ENCODE results near the gene PCED1B. TPM values are rescaled to one million over a fixed set of nuclear protein-coding genes. Genes with fewer than 3 reads are reported as not detected.

Gene PCED1B
- total RNA-seq, 1 experiment from 2014 or later = 22.8 TPM

- Histone ChIP-seq H4K20me1 (ENCODE audit: insufficient read depth, low read depth, low read length) (no peaks in the 10 kb centered on the region), H3K27ac (ENCODE audit: low read length) (no peak overlapping the region), H3K4me3 (ENCODE audit: low read length) (no peak overlapping the region), H3K9me2 (replicated peaks; ENCODE audit: insufficient read depth, low read length) (no peaks in the 10 kb centered on the region), H3K27me3 (ENCODE audit: low read length) (peaks cover 5% of the 10 kb centered on the region; the same call in 1 of the 2 replicates), H3K79me2 (ENCODE audit: low read length) (no peaks in the 10 kb centered on the region), H3K9ac (ENCODE audit: low read length) (no peak overlapping the region), H3K4me2 (ENCODE audit: low read depth, low read length, poor library complexity, severe bottlenecking) (no peak overlapping the region), H3K36me3 (ENCODE audit: insufficient read depth, low read length) (no peaks in the 10 kb centered on the region), H3K9me3 (ENCODE audit: low read length) (no peaks in the 10 kb centered on the region), H3K4me1 (ENCODE audit: low read length) (no peaks in the 10 kb centered on the region; the same call in 1 of the 2 replicates), H2AFZ (ENCODE audit: low read length) (no peak overlapping the region)
- no peak for DNase-seq
These were observed 46.8 kb downstream of the PCED1B start for GRCh38 chr12:47126246-47126645.

GRCh38 chr12:47131011-47131410 is 51.6 kb downstream of the PCED1B start:
- no peak for DNase-seq
- Histone ChIP-seq H3K27me3 (ENCODE audit: low read length) (no peaks in the 10 kb centered on the region), H3K9me3 (ENCODE audit: low read length) (no peaks in the 10 kb centered on the region), H3K4me1 (ENCODE audit: low read length) (no peaks in the 10 kb centered on the region), H3K79me2 (ENCODE audit: low read length) (no peaks in the 10 kb centered on the region), H4K20me1 (ENCODE audit: insufficient read depth, low read depth, low read length) (no peaks in the 10 kb centered on the region), H2AFZ (ENCODE audit: low read length) (no peak overlapping the region), H3K4me3 (ENCODE audit: low read length) (no peak overlapping the region), H3K9ac (ENCODE audit: low read length) (no peak overlapping the region), H3K36me3 (ENCODE audit: insufficient read depth, low read length) (no peaks in the 10 kb centered on the region), H3K27ac (ENCODE audit: low read length) (no peak overlapping the region), H3K9me2 (replicated peaks; ENCODE audit: insufficient read depth, low read length) (no peaks in the 10 kb centered on the region), H3K4me2 (ENCODE audit: low read depth, low read length, poor library complexity, severe bottlenecking) (no peak overlapping the region)

- H3K27ac ChIP-seq (ENCODE audit: low read length) = no peak overlapping the region
- H3K9me2 ChIP-seq (replicated peaks; ENCODE audit: insufficient read depth, low read length) = no peaks in the 10 kb centered on the region
- H2AFZ ChIP-seq (ENCODE audit: low read length) = no peak overlapping the region
- no peaks in the 10 kb centered on the region for H4K20me1 ChIP-seq (ENCODE audit: insufficient read depth, low read depth, low read length)
- H3K9ac ChIP-seq (ENCODE audit: low read length) = no peak overlapping the region
- H3K36me3 ChIP-seq (ENCODE audit: insufficient read depth, low read length) = no peaks in the 10 kb centered on the region
- H3K4me3 ChIP-seq (ENCODE audit: low read length) = no peak overlapping the region
- no peaks in the 10 kb centered on the region for H3K4me1 ChIP-seq (ENCODE audit: low read length)
- no peak for DNase-seq
- H3K9me3 ChIP-seq (ENCODE audit: low read length) = no peaks in the 10 kb centered on the region
- H3K4me2 ChIP-seq (ENCODE audit: low read depth, low read length, poor library complexity, severe bottlenecking) = no peak overlapping the region
- no peaks in the 10 kb centered on the region for H3K79me2 ChIP-seq (ENCODE audit: low read length)
- H3K27me3 ChIP-seq (ENCODE audit: low read length) = no peaks in the 10 kb centered on the region
These were observed 54.6 kb downstream of the PCED1B start for GRCh38 chr12:47134005-47134404.

GRCh38 chr12:47135578-47135977 is 56.2 kb downstream of the PCED1B start:
- no peaks in the 10 kb centered on the region for H3K27me3 ChIP-seq (ENCODE audit: low read length)
- H3K9me2 ChIP-seq (replicated peaks; ENCODE audit: insufficient read depth, low read length) = no peaks in the 10 kb centered on the region
- H3K27ac ChIP-seq (ENCODE audit: low read length) = no peak overlapping the region
- H3K4me1 ChIP-seq (ENCODE audit: low read length) = no peaks in the 10 kb centered on the region
- no peaks in the 10 kb centered on the region for H3K79me2 ChIP-seq (ENCODE audit: low read length)
- no peaks in the 10 kb centered on the region for H3K36me3 ChIP-seq (ENCODE audit: insufficient read depth, low read length)
- H4K20me1 ChIP-seq (ENCODE audit: insufficient read depth, low read depth, low read length) = no peaks in the 10 kb centered on the region
- no peak overlapping the region for H2AFZ ChIP-seq (ENCODE audit: low read length)
- DNase-seq = no peak
- no peak overlapping the region for H3K4me3 ChIP-seq (ENCODE audit: low read length)
- no peaks in the 10 kb centered on the region for H3K9me3 ChIP-seq (ENCODE audit: low read length)
- no peak overlapping the region for H3K9ac ChIP-seq (ENCODE audit: low read length)
- H3K4me2 ChIP-seq (ENCODE audit: low read depth, low read length, poor library complexity, severe bottlenecking) = no peak overlapping the region

GRCh38 chr12:47139000-47139681 is 59.7 kb downstream of the PCED1B start:
- no peaks in the 10 kb centered on the region for H3K9me3 ChIP-seq (ENCODE audit: low read length)
- no peak overlapping the region for H2AFZ ChIP-seq (ENCODE audit: low read length)
- H3K4me2 ChIP-seq (ENCODE audit: low read depth, low read length, poor library complexity, severe bottlenecking) = no peak overlapping the region
- DNase-seq = no peak
- H3K36me3 ChIP-seq (ENCODE audit: insufficient read depth, low read length) = no peaks in the 10 kb centered on the region
- H3K4me3 ChIP-seq (ENCODE audit: low read length) = no peak overlapping the region
- no peak overlapping the region for H3K9ac ChIP-seq (ENCODE audit: low read length)
- no peak overlapping the region for H3K27ac ChIP-seq (ENCODE audit: low read length)
- H3K9me2 ChIP-seq (replicated peaks; ENCODE audit: insufficient read depth, low read length) = no peaks in the 10 kb centered on the region
- no peaks in the 10 kb centered on the region for H3K27me3 ChIP-seq (ENCODE audit: low read length)
- no peaks in the 10 kb centered on the region for H3K79me2 ChIP-seq (ENCODE audit: low read length)
- no peaks in the 10 kb centered on the region for H3K4me1 ChIP-seq (ENCODE audit: low read length)
- no peaks in the 10 kb centered on the region for H4K20me1 ChIP-seq (ENCODE audit: insufficient read depth, low read depth, low read length)

GRCh38 chr12:47141459-47141858 is 62.0 kb downstream of the PCED1B start:
- no peak for DNase-seq
- H3K9me3 ChIP-seq (ENCODE audit: low read length) = no peaks in the 10 kb centered on the region

GRCh38 chr12:47144769-47145168 is 65.3 kb downstream of the PCED1B start:
- DNase-seq = no peak
- Histone ChIP-seq H3K9me2 (replicated peaks; ENCODE audit: insufficient read depth, low read length) (no peaks in the 10 kb centered on the region), H3K4me1 (ENCODE audit: low read length) (no peaks in the 10 kb centered on the region), H3K79me2 (ENCODE audit: low read length) (no peaks in the 10 kb centered on the region), H3K27me3 (ENCODE audit: low read length) (no peaks in the 10 kb centered on the region), H3K9ac (ENCODE audit: low read length) (no peak overlapping the region), H3K4me3 (ENCODE audit: low read length) (no peak overlapping the region), H2AFZ (ENCODE audit: low read length) (no peak overlapping the region), H3K36me3 (ENCODE audit: insufficient read depth, low read length) (no peaks in the 10 kb centered on the region), H4K20me1 (ENCODE audit: insufficient read depth, low read depth, low read length) (no peaks in the 10 kb centered on the region), H3K4me2 (ENCODE audit: low read depth, low read length, poor library complexity, severe bottlenecking) (no peak overlapping the region), H3K9me3 (ENCODE audit: low read length) (no peaks in the 10 kb centered on the region), H3K27ac (ENCODE audit: low read length) (no peak overlapping the region)

More at GRCh38 chr12:47141459-47141858, 62.0 kb downstream of the PCED1B start:
- H3K4me3 ChIP-seq (ENCODE audit: low read length) = no peak overlapping the region
- H4K20me1 ChIP-seq (ENCODE audit: insufficient read depth, low read depth, low read length) = no peaks in the 10 kb centered on the region
- H3K9me2 ChIP-seq (replicated peaks; ENCODE audit: insufficient read depth, low read length) = no peaks in the 10 kb centered on the region
- no peaks in the 10 kb centered on the region for H3K4me1 ChIP-seq (ENCODE audit: low read length)
- H3K9ac ChIP-seq (ENCODE audit: low read length) = no peak overlapping the region
- H3K79me2 ChIP-seq (ENCODE audit: low read length) = no peaks in the 10 kb centered on the region
- H2AFZ ChIP-seq (ENCODE audit: low read length) = no peak overlapping the region
- no peaks in the 10 kb centered on the region for H3K27me3 ChIP-seq (ENCODE audit: low read length)
- H3K36me3 ChIP-seq (ENCODE audit: insufficient read depth, low read length) = no peaks in the 10 kb centered on the region
- H3K27ac ChIP-seq (ENCODE audit: low read length) = no peak overlapping the region
- H3K4me2 ChIP-seq (ENCODE audit: low read depth, low read length, poor library complexity, severe bottlenecking) = no peak overlapping the region

- no peak overlapping the region for H3K4me2 ChIP-seq (ENCODE audit: low read depth, low read length, poor library complexity, severe bottlenecking)
- H3K27me3 ChIP-seq (ENCODE audit: low read length) = no peaks in the 10 kb centered on the region
- no peaks in the 10 kb centered on the region for H3K79me2 ChIP-seq (ENCODE audit: low read length)
- no peaks in the 10 kb centered on the region for H3K9me3 ChIP-seq (ENCODE audit: low read length)
- no peak overlapping the region for H2AFZ ChIP-seq (ENCODE audit: low read length)
- no peak overlapping the region for H3K4me3 ChIP-seq (ENCODE audit: low read length)
- no peak overlapping the region for H3K27ac ChIP-seq (ENCODE audit: low read length)
- H3K9ac ChIP-seq (ENCODE audit: low read length) = no peak overlapping the region
- no peaks in the 10 kb centered on the region for H4K20me1 ChIP-seq (ENCODE audit: insufficient read depth, low read depth, low read length)
- H3K4me1 ChIP-seq (ENCODE audit: low read length) = no peaks in the 10 kb centered on the region
- no peak for DNase-seq
- H3K9me2 ChIP-seq (replicated peaks; ENCODE audit: insufficient read depth, low read length) = no peaks in the 10 kb centered on the region
- no peaks in the 10 kb centered on the region for H3K36me3 ChIP-seq (ENCODE audit: insufficient read depth, low read length)
These were observed 65.8 kb downstream of the PCED1B start for GRCh38 chr12:47145188-47145587.
